GM12878 (cell line): ENCODE data around the gene PITPNM3. TPM values are rescaled to one million over a fixed set of nuclear protein-coding genes. Genes with fewer than 3 reads are reported as not detected.

ENCODE experiments used
- ATAC-seq: fragments of 200-7000 bp; cut with Tn5 transposase; 3 replicates; pipeline ENCODE4 v1.9.1; 2020; ENCODE audit warnings: mild to moderate bottlenecking, moderate library complexity
- BruUV-seq: library from RNA; stranded (reverse); fragments of 400-500 nt; replicated peaks from 2 replicates; lab custom pipeline; 2021; lab: Mats Ljungman, UMichigan
- CTCF ChIA-PET: fragments of 300-600 bp; sonication (Branson Sonifier 250); formaldehyde crosslinking; extraction: SDS; loops from one replicate; lab custom pipeline; 2021; ENCODE audit warnings: inconsistent platforms; lab: Yijun Ruan, JAX
- POLR2A ChIA-PET: fragments of 350-600 bp; formaldehyde crosslinking; extraction: SDS; loops from one replicate; lab custom pipeline; 2021; ENCODE audit warnings: inconsistent platforms; lab: Charles Lee
- RAD21 ChIA-PET: fragments of 300-600 bp; sonication (Branson Sonifier 250); formaldehyde crosslinking; loops from one replicate; lab custom pipeline; 2023; ENCODE audit warnings: antibody characterized with exemption; ENCODE audit not compliant: unreplicated experiment; lab: Charles Lee
- SMC1A ChIA-PET: fragments of 300-600 bp; sonication (Branson Sonifier 250); formaldehyde crosslinking; loops from one replicate; lab custom pipeline; 2023; ENCODE audit not compliant: unreplicated experiment, uncharacterized antibody; lab: Charles Lee
- DNase-seq: peaks from one replicate; pipeline ENCODE4 v3.0.0-alpha.2; 2011; ENCODE audit warnings: low read depth, low spot score
- FAIRE-seq: peaks from 3 replicates; lab custom pipeline; 2011; peaks lifted over from hg19 to GRCh38; lab: Jason Lieb, UNC
- H2AFZ ChIP-seq: 2 replicates; pipeline ENCODE4 v1.6.0; 2011; ENCODE audit warnings: low read depth, low read length, control low read depth; ENCODE audit not compliant: control insufficient read depth
- H3K27ac ChIP-seq: 2 replicates; pipeline ENCODE4 v1.5.1; 2011; ENCODE audit warnings: control low read depth; ENCODE audit not compliant: control insufficient read depth, insufficient read depth
- H3K27me3 ChIP-seq, 2 experiments: replicated peaks in 1 of 2; 2 replicates each; pipeline versions ENCODE4 v1.6.0 to v1.6.1; 2011; ENCODE audit warnings: low read length in 1 of 2; ENCODE audit not compliant: control insufficient read depth in 2 of 2, insufficient read depth in 2 of 2
- H3K36me3 ChIP-seq, 2 experiments: 2 replicates each; pipeline ENCODE4 v1.5.1; 2011; ENCODE audit warnings: low read length in 1 of 2; ENCODE audit not compliant: control insufficient read depth in 2 of 2, insufficient read depth in 2 of 2
- H3K4me1 ChIP-seq: 2 replicates; pipeline ENCODE4 v1.6.1; 2011; ENCODE audit warnings: mild to moderate bottlenecking, low read length, moderate library complexity, mixed read lengths; ENCODE audit not compliant: control insufficient read depth, insufficient read depth
- H3K4me2 ChIP-seq: 2 replicates; pipeline ENCODE4 v1.6.0; 2011; ENCODE audit warnings: control low read depth; ENCODE audit not compliant: control insufficient read depth, insufficient read depth
- H3K4me3 ChIP-seq: fragments of 200-600 bp; sonication (generic); 2 replicates; pipeline ENCODE4 v1.5.1; 2016
- H3K79me2 ChIP-seq: 2 replicates; pipeline ENCODE4 v1.6.0; 2011; ENCODE audit warnings: low read length; ENCODE audit not compliant: control insufficient read depth, insufficient read depth
- H3K9ac ChIP-seq: 2 replicates; pipeline ENCODE4 v1.8.0; 2011; ENCODE audit warnings: low read length, control low read depth, mixed read lengths; ENCODE audit not compliant: control insufficient read depth, insufficient read depth
- H3K9me3 ChIP-seq: replicated peaks from 3 replicates; pipeline ENCODE4 v1.5.1; 2011; ENCODE audit warnings: mild to moderate bottlenecking, low read length; ENCODE audit not compliant: control insufficient read depth, insufficient read depth
- H4K20me1 ChIP-seq: 2 replicates; pipeline ENCODE4 v1.6.0; 2011; ENCODE audit not compliant: control insufficient read depth, insufficient read depth
- ELK1 ChIP-seq: IDR thresholded peaks from 2 replicates; pipeline ENCODE4 v1.6.1; 2012; ENCODE audit warnings: low read depth, low read length, improper control_type of control experiment
- GABPA ChIP-seq: IDR thresholded peaks from 2 replicates; pipeline ENCODE4 v1.6.1; 2014; ENCODE audit warnings: antibody characterized with exemption, low read depth, mild to moderate bottlenecking, inconsistent platforms
- HCFC1 ChIP-seq: fragments of 150-350 bp; IDR thresholded peaks from 2 replicates; pipeline ENCODE4 v1.6.1; 2014; ENCODE audit warnings: low read length
- IRF3 ChIP-seq: fragments of 450-650 bp; IDR thresholded peaks from 2 replicates; pipeline ENCODE4 v1.6.1; 2014; ENCODE audit warnings: mild to moderate bottlenecking
- KLF5 ChIP-seq: fragments of 450-650 bp; IDR thresholded peaks from 2 replicates; pipeline ENCODE4 v1.6.1; 2014; ENCODE audit warnings: mild to moderate bottlenecking; ENCODE audit not compliant: partially characterized antibody
- MXI1 ChIP-seq: fragments of 150-350 bp; IDR thresholded peaks from 2 replicates; pipeline ENCODE4 v1.6.1; 2011; ENCODE audit warnings: low read depth, mild to moderate bottlenecking, inconsistent platforms, low read length, improper control_type of control experiment
- PBX3 ChIP-seq: IDR thresholded peaks from 2 replicates; pipeline ENCODE4 v1.6.1; 2011; ENCODE audit warnings: mild to moderate bottlenecking, low read depth, low read length, moderate library complexity; ENCODE audit not compliant: insufficient replicate concordance
- POLR2AphosphoS2 ChIP-seq: IDR thresholded peaks from 2 replicates; pipeline ENCODE4 v1.6.1; 2011; ENCODE audit warnings: low read depth, mild to moderate bottlenecking, low read length, improper control_type of control experiment, moderate library complexity
- RFX5 ChIP-seq: IDR thresholded peaks from 2 replicates; pipeline ENCODE4 v1.6.1; 2011; ENCODE audit warnings: low read depth, low read length, improper control_type of control experiment
- TAF1 ChIP-seq: IDR thresholded peaks from 2 replicates; pipeline ENCODE4 v1.6.1; 2011; ENCODE audit warnings: mild to moderate bottlenecking, low read depth, low read length, borderline replicate concordance
- YY1 ChIP-seq: IDR thresholded peaks from 2 replicates; pipeline ENCODE4 v1.6.1; 2011; ENCODE audit warnings: low read depth, mild to moderate bottlenecking, low read length
- ZBTB11 ChIP-seq: fragments of 450-650 bp; formaldehyde crosslinking; IDR thresholded peaks from 2 replicates; pipeline ENCODE4 v1.5.0; 2022; ENCODE audit warnings: mild to moderate bottlenecking, missing genetic modification characterization
- WGBS: methylation state at CpG from one replicate; pipeline ENCODE4 v1.1.6; 2016; ENCODE audit warnings: low lambda C conversion rate; ENCODE audit not compliant: insufficient replicate concordance, insufficient coverage; ENCODE audit errors: missing lambda C conversion rate; 5-methylcytosine and 5-hydroxymethylcytosine counted together
- in situ Hi-C: fragments of 300-500 bp; cut with MboI; formaldehyde crosslinking; loops from 9 replicates; pipeline ENCODE4 v1.14.3; 2018; ENCODE audit warnings: mixed read lengths
- intact Hi-C: fragments of 100-400 bp; cut with micrococcal nuclease; formaldehyde crosslinking; loops from one replicate; pipeline ENCODE4 v1.14.2; 2022; ENCODE audit not compliant: unreplicated experiment
- polyA plus RNA-seq, 11 experiments: library from polyadenylated mRNA; depleted of rRNA in 4 of 11; unstranded in 6 of 11; stranded (reverse) in 5 of 11; fragments of >200 nt; fragmentation: Nextera tagmentation in 4 of 11; fragmentation: Illumina TruSeq in 1 of 11; extraction: Ambion mirVana in 4 of 11; extraction: Trizol in 1 of 11; gene quantifications; 1 replicate in 1 of 11; 2 replicates in 10 of 11; pipeline versions ENCODE4 v1.2.1 to v1.2.3, GENCODE V29; 2011 to 2016; ENCODE audit warnings: inconsistent platforms in 2 of 11, missing spikeins in 2 of 11, low read depth in 1 of 11
- total RNA-seq, 4 experiments: library from RNA; depleted of rRNA in 3 of 4; stranded (reverse); fragments of >200 nt in 3 of 4; fragmentation: Illumina TruSeq in 1 of 4; extraction: Trizol in 1 of 4; gene quantifications; 2 replicates each; pipeline versions ENCODE4 v1.2.1 to v1.2.3, GENCODE V29; 2013 to 2021

Gene PITPNM3
- total and polyA plus RNA-seq, 10 of the 15 experiments (the other 5 are each of a cell fraction or from before 2014, with no cell fraction given): 0.02 to 0.49 (median 0.19) TPM; not detected in 1

- POLR2A ChIA-PET: no interaction called here
- H3K27ac ChIP-seq: no peak overlapping the region
- no peak for ATAC-seq
- no peak for FAIRE-seq
- no peak overlapping the region for H3K4me3 ChIP-seq
- in situ Hi-C loops: no loop called here
- no peak overlapping the region for H2AFZ ChIP-seq
- H3K79me2 ChIP-seq: no peaks in the 10 kb centered on the region
- no peaks in the 10 kb centered on the region for H4K20me1 ChIP-seq
- SMC1A ChIA-PET: no interaction called here
- H3K9ac ChIP-seq: no peak overlapping the region
- intact Hi-C loops: no loop called here
- RAD21 ChIA-PET: no interaction called here
- TF ChIP-seq KLF5: no peak
- no peak for TF ChIP-seq TAF1
- TF ChIP-seq IRF3: no peak
- TF ChIP-seq ELK1: no peak
- TF ChIP-seq PBX3: no peak
- TF ChIP-seq ZBTB11 (CRISPR knock-in tag): no peak
- no peak for TF ChIP-seq POLR2AphosphoS2
- TF ChIP-seq YY1: no peak
- TF ChIP-seq GABPA: no peak
- TF ChIP-seq MXI1: no peak
- no peak for TF ChIP-seq RFX5
- no peak for TF ChIP-seq HCFC1
- TF ChIP-seq, all 136 proteins: peak for 0
- H3K27me3 ChIP-seq: no peaks in the 10 kb centered on the region; a peak in 1 of 4 replicates
- H3K4me2 ChIP-seq: no peak overlapping the region
- 97% methylated on average over 9 of the region's 9 CpGs for WGBS
- CTCF ChIA-PET: no interaction called here
- no TSS peak for BruUV-seq
- H3K36me3 ChIP-seq: no peaks in the 10 kb centered on the region
- H3K4me1 ChIP-seq: peaks cover 29% of the 10 kb centered on the region
- no peaks in the 10 kb centered on the region for H3K9me3 ChIP-seq
- DNase-seq: no peak
Measured at GRCh38 chr17:6456321-6456720, 100.0 kb downstream of the PITPNM3 start.
